Fibroblast of pulmonary artery (primary cell): ENCODE data around the gene ZNF664.

Source experiments
- DNase-seq: peaks from one replicate; pipeline ENCODE4 v3.0.0-alpha.2; 2010; ENCODE audit warnings: low read depth
- H3K4me3 ChIP-seq: replicated peaks from 2 replicates; pipeline ENCODE4 v1.5.1; 2011; ENCODE audit warnings: low read depth, mild to moderate bottlenecking, control low read depth, low read length, moderate library complexity
- TF ChIP-seq, protein P1 (sequence below): IDR thresholded peaks from 2 replicates; pipeline ENCODE4 v1.5.1; 2011; ENCODE audit warnings: mild to moderate bottlenecking, control low read depth, low read length, inconsistent platforms; ENCODE audit errors: missing control alignments

Gene ZNF664

DNA sequence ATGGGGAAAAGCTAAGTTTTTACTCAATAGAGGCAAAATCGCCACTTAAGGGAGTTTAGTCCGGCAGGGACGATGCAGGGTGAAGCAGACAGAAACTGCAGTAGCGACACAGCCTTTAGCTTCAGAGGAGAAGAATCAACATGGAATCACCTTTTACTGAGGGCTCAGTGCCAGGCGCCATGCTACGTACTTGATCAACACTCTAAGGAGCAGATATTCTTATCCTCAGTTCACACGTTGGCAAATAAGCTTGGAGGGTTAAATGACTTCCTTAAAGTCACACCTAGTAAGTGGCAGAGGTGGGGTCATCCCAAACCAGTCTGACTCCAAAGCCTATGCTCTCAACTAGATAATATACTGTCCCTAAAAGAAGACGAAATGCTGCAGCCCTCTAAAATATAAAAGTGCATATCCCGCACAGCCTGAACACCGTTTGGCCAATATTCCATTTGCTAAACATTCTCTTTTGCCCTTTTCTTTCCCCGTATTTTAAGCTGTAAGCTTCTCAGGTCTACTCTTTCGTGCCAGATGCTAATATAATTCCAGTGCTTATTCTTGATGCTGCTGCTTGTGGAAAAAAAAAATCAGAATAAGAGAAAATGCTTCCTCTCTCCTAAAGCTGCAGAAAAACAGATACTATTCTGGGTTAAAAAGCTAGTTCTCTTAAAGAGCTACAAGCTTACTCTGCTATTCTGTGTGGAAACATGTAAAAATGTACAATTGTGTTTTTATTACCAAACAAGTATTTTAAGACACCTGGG lies 11.2 kb upstream of the ZNF664 start:
- H3K4me3 ChIP-seq: no peak overlapping the region
- no peak for DNase-seq
- TF ChIP-seq, protein P1, sequence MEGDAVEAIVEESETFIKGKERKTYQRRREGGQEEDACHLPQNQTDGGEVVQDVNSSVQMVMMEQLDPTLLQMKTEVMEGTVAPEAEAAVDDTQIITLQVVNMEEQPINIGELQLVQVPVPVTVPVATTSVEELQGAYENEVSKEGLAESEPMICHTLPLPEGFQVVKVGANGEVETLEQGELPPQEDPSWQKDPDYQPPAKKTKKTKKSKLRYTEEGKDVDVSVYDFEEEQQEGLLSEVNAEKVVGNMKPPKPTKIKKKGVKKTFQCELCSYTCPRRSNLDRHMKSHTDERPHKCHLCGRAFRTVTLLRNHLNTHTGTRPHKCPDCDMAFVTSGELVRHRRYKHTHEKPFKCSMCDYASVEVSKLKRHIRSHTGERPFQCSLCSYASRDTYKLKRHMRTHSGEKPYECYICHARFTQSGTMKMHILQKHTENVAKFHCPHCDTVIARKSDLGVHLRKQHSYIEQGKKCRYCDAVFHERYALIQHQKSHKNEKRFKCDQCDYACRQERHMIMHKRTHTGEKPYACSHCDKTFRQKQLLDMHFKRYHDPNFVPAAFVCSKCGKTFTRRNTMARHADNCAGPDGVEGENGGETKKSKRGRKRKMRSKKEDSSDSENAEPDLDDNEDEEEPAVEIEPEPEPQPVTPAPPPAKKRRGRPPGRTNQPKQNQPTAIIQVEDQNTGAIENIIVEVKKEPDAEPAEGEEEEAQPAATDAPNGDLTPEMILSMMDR: no peak

DNA sequence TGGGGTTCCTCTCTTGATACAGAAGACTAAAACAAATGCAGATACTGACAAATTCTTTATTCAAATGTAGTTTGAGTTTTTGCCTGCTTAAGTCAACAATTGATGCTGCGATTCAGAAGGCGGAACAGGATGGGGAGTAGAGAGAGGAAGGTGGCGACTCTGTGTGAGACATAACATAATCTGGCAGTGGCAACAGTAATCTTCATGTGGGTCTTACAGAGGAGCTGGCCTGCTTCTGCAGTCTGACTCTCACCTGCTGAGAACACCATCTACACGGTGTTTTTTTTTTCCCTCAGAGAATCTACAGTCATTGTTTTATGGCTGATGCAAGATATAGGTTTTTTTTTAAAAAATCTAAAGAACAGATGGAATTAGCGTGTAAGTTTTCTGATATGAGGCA lies 10.5 kb upstream of the ZNF664 start:
- TF ChIP-seq, protein P1: no peak
- no peak for DNase-seq
- no peak overlapping the region for H3K4me3 ChIP-seq

DNA sequence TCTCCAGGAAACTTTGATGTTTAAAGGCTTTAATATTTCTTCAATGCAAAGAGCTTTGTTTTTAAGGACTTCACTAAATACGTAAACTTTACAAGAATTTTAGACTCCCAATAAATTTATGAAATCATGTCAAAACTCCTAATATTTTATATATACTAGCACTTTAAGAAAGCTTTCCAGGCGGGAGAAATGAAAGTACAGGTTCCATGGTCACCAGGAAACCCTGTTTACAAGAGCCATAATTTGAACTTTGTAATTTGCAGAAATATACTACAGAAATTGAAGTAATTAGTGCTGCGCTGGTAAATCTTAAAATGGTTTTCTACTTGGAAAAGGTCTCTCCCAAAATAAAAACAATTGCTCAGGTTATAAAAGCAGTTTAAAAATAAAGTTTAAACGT lies 9.2 kb upstream of the ZNF664 start:
- DNase-seq: no peak
- H3K4me3 ChIP-seq: no peak overlapping the region
- TF ChIP-seq, protein P1: no peak

DNA sequence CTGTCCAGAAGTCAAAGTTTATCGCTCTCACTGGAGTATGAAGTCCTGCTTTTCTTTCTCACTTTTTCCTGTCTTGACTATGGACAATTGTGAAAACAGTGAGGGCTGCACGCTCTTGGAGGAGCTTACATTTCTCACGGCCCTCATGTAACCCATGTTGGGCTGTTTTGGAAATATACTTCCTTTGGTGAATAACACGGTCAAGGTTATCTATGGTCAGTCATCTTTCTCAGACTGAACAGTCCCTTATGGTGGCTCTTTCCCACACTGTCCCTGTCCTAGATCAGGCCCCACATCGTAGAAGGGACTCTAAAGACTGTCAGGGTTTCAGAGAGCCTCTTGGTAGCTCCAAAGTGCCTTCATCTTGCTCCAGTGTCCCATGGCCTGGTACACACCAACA lies 7.6 kb upstream of the ZNF664 start:
- no peak overlapping the region for H3K4me3 ChIP-seq
- TF ChIP-seq, protein P1: no peak
- no peak for DNase-seq

DNA sequence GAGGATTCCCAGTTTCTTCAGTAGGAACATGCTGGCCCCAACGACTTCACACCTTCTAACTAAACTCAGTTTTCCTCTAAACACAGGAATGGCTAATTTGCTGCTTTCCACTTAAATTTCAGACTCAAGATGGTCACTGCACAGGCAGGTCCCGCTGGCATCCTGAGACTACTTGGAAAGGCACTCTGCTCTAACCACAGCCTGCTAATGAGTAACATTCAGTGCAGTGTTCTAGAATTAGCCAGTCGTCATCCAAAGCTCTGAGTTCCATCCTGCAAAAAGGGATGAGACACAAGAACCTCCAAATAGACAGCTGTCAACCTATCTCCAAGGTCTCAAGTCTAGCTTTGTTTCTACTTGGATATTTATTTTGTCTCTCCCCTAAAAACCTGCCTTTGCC lies 6.4 kb upstream of the ZNF664 start:
- H3K4me3 ChIP-seq: no peak overlapping the region
- DNase-seq: no peak
- TF ChIP-seq, protein P1: no peak

DNA sequence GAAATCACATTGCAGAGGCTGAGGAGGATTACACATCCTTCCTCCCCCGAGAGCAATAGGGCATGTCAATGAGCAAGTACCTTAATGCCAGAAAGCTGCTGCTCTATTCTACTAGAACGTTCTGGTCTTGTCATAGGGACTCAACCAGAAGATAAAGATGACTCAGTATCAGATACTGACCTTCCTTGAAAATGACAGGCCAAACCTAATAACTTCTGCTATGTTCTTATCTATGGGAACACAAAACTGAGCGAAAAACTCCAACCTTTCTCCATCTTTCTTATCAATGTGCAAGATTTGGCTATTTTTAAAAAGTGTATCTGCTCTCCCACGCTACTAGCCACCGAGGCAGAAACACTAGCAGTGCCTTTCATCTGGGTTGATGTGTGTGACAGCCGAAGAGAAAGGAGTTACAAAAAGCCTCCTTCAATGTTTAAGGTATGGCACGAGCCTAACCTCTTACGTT lies 5.9 kb upstream of the ZNF664 start:
- TF ChIP-seq, protein P1: no peak
- no peak overlapping the region for H3K4me3 ChIP-seq
- no peak for DNase-seq

DNA sequence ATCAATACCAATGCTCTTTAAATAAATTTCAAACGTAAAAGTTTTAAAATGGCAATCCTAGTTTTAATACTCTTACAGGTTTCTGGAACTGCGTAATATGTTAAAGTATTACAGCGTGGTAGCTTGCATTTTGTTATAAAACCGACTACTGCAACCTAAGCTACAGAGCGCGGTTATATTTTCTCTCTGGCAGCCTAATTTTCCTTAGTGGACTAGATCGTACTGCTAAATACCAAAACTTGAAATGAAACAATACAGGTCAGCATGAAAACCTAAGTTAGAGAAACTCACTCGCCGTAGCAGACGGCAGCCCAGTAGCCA lies 1.6 kb upstream of the ZNF664 start:
- no peak for DNase-seq
- TF ChIP-seq, protein P1: no peak
- H3K4me3 ChIP-seq: peak overlapping the region; percentile 72
